Nephron (organoid): ENCODE data around the gene BCL6B.

Experiments used
- H3K27ac Mint-ChIP-seq, 3 experiments: 2 replicates each; pipeline ENCODE4 v1.8.0; 2020; ENCODE audit warnings: mixed read lengths in 3 of 3, mild to moderate bottlenecking in 2 of 3, moderate library complexity in 1 of 3
- H3K27me3 Mint-ChIP-seq: 2 replicates; pipeline ENCODE4 v1.8.0; 2021; ENCODE audit warnings: low read depth, mild to moderate bottlenecking, moderate library complexity, mixed read lengths
- H3K36me3 Mint-ChIP-seq: 2 replicates; pipeline ENCODE4 v1.8.0; 2020; ENCODE audit warnings: low read depth, mixed read lengths
- H3K4me1 Mint-ChIP-seq: 2 replicates; pipeline ENCODE4 v1.8.0; 2020; ENCODE audit warnings: mixed read lengths
- H3K4me3 Mint-ChIP-seq, 3 experiments: 2 replicates each; pipeline ENCODE4 v1.8.0; 2020; ENCODE audit warnings: mild to moderate bottlenecking in 3 of 3, mixed read lengths in 3 of 3, moderate library complexity in 2 of 3
- H3K9me3 Mint-ChIP-seq: 2 replicates; pipeline ENCODE4 v1.8.0; 2020; ENCODE audit warnings: mixed read lengths
- CTCF ChIP-seq, 3 experiments: fragments of 200-600 bp; sonication (generic); IDR thresholded peaks; one replicate each; pipeline ENCODE4 v1.5.0; 2021; ENCODE audit warnings: antibody characterized with exemption in 3 of 3; ENCODE audit not compliant: unreplicated experiment in 3 of 3

The BCL6B gene

GRCh38 chr17:7034955-7035590 lies 12.2 kb downstream of the BCL6B start:
- H3K36me3 Mint-ChIP-seq: no peaks in the 10 kb centered on the region
- no peaks in the 10 kb centered on the region for H3K9me3 Mint-ChIP-seq
- peaks cover 11% of the 10 kb centered on the region for H3K27me3 Mint-ChIP-seq
- H3K27ac Mint-ChIP-seq: peak overlapping the region; percentile 68 to 93 (median 88)
- H3K4me3 Mint-ChIP-seq: peak overlapping the region; percentile 95 to 97 (median 96)
- H3K4me1 Mint-ChIP-seq: peaks cover 13% of the 10 kb centered on the region
- TF ChIP-seq CTCF (IDR thresholded peaks at IDR 0.05; ENCODE audit: unreplicated experiment in 3 of 3): no peak

GRCh38 chr17:7035591-7036368 lies 12.9 kb downstream of the BCL6B start, which contains the start of gene SLC16A13:
Gene SLC16A13 (plus strand): TSS chr17:7036015. CDS start chr17:7036383, 368 bp downstream.
- Mint-ChIP-seq H3K4me1 (peaks cover 13% of the 10 kb centered on the region), H3K27me3 (peaks cover 14% of the 10 kb centered on the region), H3K4me3 (peak within 1 kb of the TSS; percentile 95 to 97 (median 96)), H3K36me3 (no peaks in the 10 kb centered on the region), H3K9me3 (no peaks in the 10 kb centered on the region), H3K27ac (peak within 1 kb of the TSS; percentile 68 to 93 (median 88))
- TF ChIP-seq CTCF (IDR thresholded peaks at IDR 0.05; ENCODE audit: unreplicated experiment in 3 of 3): no peak

GRCh38 chr17:7038025-7038862 lies 15.4 kb downstream of the BCL6B start:
- peaks cover 37% of the 10 kb centered on the region for H3K27me3 Mint-ChIP-seq
- peaks cover 24% of the 10 kb centered on the region for H3K4me1 Mint-ChIP-seq
- TF ChIP-seq CTCF (IDR thresholded peaks at IDR 0.05; ENCODE audit: unreplicated experiment in 3 of 3): no peak
- H3K4me3 Mint-ChIP-seq: peak overlapping the region; percentile 63 to 69 (median 63)
- H3K9me3 Mint-ChIP-seq: no peaks in the 10 kb centered on the region
- H3K36me3 Mint-ChIP-seq: no peaks in the 10 kb centered on the region
- H3K27ac Mint-ChIP-seq: no peak overlapping the region

- H3K36me3 Mint-ChIP-seq: no peaks in the 10 kb centered on the region
- H3K4me1 Mint-ChIP-seq: peaks cover 24% of the 10 kb centered on the region
- no peak for TF ChIP-seq CTCF (IDR thresholded peaks at IDR 0.05; ENCODE audit: unreplicated experiment in 3 of 3)
- H3K27ac Mint-ChIP-seq: no peak overlapping the region
- peak overlapping the region; percentile 5 to 51 (median 42) for H3K4me3 Mint-ChIP-seq
- no peaks in the 10 kb centered on the region for H3K9me3 Mint-ChIP-seq
- peaks cover 46% of the 10 kb centered on the region for H3K27me3 Mint-ChIP-seq
Observed at GRCh38 chr17:7039832-7040231, 17.0 kb downstream of the BCL6B start.

- peaks cover 25% of the 10 kb centered on the region for H3K4me1 Mint-ChIP-seq
- H3K27me3 Mint-ChIP-seq: peaks cover 67% of the 10 kb centered on the region
- H3K4me3 Mint-ChIP-seq: peak overlapping the region; percentile 76 to 83 (median 83)
- TF ChIP-seq CTCF (IDR thresholded peaks at IDR 0.05; ENCODE audit: unreplicated experiment in 3 of 3): no peak
- H3K9me3 Mint-ChIP-seq: no peaks in the 10 kb centered on the region
- no peaks in the 10 kb centered on the region for H3K36me3 Mint-ChIP-seq
- H3K27ac Mint-ChIP-seq: peak overlapping the region in 2 of 3 experiments; percentile 38 to 77
Observed at GRCh38 chr17:7041607-7042500, 19.0 kb downstream of the BCL6B start.
